Fibroblast of skin of right quadriceps (primary cell): ENCODE measurements around the gene PDE2A.

Experiments
- DNase-seq: peaks from one replicate; pipeline ENCODE4 v3.0.0-alpha.2; 2013

Gene PDE2A

DNA sequence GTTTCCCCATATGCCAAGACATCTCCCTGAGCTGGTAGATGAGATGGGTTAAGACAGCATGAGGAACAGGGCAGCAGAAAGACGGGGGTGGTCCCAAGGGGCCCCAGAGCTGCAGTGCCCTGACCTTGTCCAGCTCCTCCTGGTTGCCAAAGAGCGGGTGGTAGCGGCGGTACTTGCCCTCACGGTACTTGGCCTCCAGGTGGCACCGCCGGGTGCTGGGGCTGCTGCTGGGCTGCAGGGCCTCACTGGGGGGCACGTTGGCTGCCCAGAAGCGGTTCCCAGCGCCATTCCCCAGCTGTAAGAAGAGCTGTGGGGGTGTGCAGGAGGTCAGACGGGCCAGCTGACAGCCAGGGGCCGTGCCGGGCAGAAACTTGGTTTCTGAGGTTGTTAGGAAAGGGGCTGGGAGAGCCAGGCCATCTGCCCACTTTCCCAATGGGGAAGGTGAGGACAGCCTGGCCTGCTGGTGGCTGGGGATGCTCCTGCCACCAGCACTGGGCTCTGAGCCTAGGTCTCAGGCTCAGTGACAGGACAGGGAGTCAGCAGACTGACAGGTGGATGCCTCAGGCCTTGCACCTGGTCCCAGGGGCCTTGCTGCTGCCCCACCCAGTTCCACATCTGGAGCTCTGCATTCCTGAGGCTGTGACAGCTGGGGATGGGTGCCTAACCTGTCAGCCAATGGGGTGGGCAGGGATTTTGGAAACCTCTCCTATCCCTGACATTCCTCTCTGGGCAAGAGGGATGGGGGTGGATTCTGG lies 30.0 kb upstream of the PDE2A start:
- DNase-seq, result no peak

GRCh38 chr11:72703267-72704008 lies 29.2 kb upstream of the PDE2A start:
- DNase-seq, result peak; percentile 74

DNA sequence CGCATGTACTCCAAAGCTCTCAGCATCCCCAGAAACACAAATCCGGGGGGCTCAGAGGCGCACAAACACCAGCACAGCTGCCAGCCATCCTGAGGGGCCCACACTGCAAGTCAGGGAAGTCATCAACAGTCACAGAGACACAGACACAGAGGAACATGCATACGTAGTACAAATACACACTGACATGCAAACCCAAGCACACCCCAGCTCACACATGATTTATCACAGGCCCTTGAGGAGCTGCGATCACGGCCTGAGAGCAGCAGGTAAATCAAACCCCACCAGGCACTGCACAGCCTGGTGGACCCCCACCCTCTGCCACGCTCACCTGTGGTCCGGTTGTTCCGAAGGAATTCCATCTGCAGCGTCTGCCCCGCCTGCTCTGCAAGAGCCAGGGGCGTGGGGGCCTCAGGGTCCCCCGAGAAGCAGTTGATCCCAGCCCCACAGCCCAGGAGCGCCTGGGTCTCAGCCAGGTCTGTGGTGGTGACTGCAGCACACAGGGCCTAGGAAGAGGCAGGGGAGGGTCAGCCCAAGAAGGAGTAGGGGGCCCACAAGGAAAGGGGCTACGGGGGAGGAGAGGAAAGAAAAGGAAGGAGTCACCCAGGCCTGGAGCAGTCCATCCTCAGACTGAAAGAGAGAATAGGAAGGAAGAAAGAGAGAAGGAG lies 28.5 kb upstream of the PDE2A start:
- no peak for DNase-seq

GRCh38 chr11:72702096-72702495 lies 27.9 kb upstream of the PDE2A start:
- DNase-seq, result no peak

GRCh38 chr11:72701466-72701865 lies 27.2 kb upstream of the PDE2A start:
- DNase-seq, result no peak

DNA sequence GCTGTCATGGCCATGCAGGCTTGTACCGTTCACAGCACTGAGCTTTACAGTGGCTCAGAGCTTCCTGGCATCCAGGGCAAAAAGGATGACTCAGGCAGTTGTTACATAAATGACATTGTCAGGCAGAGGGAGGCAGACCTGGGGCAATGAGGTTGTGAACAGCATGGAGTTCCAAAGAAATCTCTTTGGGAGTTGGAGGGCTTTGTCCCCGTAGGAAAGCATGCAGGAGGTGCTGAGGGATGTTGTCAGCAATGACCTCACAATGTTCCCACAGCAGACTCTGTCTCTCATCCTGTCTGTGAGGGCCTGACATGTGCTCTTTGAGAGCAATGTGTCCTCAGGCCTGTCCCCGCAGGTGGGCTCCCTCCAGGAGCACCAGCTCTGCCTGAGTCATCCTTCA lies 25.9 kb upstream of the PDE2A start:
- DNase-seq, result peak; percentile 30

DNA sequence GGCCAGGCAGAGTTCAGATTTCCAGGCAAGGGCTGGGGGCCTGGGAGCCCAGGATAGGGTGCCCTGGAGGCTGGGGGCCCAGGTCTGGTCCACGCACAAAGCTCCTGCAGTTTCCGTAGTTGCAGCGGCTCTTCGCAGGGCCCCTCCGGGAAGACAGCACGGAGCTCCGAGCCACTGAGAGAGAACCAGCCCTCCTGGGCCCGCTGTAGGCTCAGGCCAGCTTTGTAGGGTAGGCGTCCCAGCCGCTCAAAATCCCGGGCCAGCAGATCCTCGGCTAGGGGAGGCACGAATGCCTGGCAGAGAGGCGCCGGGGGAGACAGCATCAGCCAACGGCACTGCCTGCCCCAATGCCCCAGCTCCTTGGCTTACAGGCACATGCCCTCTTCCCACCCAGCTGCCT lies 23.6 kb upstream of the PDE2A start:
- DNase-seq, result no peak

GRCh38 chr11:72696866-72697700 lies 22.9 kb upstream of the PDE2A start:
- no peak for DNase-seq

- no peak for DNase-seq
Observed at GRCh38 chr11:72695354-72695753, 21.1 kb upstream of the PDE2A start.

- no peak for DNase-seq
Observed at GRCh38 chr11:72693271-72693968, 19.2 kb upstream of the PDE2A start.

GRCh38 chr11:72692498-72693237 lies 18.4 kb upstream of the PDE2A start:
- no peak for DNase-seq

DNA sequence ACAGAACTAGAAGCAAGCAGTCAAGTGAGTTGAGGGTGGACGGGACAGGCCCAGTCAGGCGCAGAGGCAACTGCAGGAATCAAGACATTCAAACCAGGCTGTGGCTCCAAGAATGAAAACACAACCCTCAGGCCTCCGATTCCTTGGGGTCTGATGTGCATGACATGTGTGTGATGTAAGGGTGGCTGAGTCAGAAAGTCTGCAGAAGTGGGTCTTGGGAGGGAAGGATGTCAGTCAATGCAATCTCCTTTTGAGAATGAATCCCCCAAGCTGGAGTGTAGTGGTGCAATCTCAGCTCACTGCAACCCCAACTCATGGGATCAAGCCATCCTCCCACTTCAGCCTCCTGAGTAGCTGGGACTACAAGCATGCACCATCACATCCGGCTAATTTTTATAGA lies 15.9 kb upstream of the PDE2A start:
- no peak for DNase-seq

GRCh38 chr11:72688929-72689328 lies 14.7 kb upstream of the PDE2A start:
- no peak for DNase-seq

GRCh38 chr11:72688486-72688885 lies 14.3 kb upstream of the PDE2A start:
- no peak for DNase-seq

- DNase-seq, result no peak
Observed at GRCh38 chr11:72687326-72687725, 13.1 kb upstream of the PDE2A start.

DNA sequence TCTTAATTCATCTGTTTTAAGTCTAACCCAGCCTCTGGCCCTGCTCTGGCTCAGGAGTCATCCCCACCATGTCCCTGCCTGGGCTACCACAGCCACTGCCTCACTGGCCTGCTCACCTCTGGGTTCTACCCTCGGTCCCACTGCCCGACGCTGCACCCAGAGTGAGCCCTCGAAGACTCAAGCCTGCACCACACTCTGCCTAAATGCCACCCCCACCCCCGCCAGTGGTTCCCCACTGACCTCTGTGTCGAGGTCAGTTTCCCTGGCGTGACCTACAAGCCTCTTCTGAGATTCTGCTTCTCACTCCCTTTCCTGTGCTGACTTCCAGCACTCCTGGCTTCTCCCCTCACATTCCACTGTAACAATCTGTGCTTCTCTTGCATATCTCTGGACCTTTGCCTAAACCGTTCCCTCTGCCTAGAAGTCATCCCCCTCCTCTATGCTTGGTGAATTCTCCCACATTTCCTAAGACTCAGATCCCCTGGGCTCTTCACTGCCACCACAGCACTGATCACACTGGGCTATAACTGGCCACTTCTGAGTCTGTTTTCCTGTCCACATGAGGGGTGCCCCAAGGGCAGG lies 12.5 kb upstream of the PDE2A start:
- peak; percentile 51 for DNase-seq

DNA sequence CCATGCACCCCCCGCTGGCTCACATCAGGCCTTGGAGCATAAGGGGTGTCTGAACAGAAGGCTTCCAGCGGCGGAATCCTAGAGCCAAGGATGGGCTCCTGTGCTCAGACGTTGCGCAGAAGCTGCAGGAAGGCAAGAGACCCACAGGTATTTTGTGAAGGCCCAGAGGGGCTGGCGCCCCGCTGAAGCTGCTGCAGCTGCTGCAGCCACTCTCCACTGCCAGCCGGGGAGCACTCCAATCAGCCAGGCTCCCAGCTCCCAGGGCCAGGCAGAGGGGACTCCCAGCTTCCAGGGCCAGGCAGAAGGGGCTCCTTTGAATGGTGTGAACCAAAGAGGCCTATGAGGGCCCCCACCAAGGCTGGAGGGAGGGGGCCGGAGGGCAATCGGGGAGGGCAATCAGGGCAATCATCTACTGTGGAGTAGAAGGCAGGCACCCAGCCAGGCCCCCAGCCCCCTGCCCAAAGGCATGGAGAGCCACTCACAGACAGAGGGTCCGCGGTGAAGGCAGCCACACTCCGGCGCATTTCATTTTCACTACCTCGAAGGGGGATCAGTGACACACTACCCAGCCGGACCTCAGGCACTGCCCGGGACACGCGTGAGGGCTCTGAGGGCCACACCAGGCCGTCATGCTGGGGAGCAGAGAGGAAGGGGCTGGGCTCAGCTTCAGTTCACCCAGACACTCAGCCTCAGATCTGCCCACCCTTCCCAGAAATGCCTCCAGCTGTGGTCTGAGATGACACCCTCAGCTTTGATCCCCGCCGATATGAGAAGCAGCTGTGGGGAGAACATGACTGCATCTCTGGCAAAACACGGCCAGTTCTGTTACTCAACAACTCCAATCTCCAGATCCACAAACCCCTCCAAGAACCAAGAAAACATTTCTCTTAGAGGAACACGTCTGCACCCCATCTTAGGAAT lies 11.6 kb upstream of the PDE2A start:
- DNase-seq, result peak; percentile 54

DNA sequence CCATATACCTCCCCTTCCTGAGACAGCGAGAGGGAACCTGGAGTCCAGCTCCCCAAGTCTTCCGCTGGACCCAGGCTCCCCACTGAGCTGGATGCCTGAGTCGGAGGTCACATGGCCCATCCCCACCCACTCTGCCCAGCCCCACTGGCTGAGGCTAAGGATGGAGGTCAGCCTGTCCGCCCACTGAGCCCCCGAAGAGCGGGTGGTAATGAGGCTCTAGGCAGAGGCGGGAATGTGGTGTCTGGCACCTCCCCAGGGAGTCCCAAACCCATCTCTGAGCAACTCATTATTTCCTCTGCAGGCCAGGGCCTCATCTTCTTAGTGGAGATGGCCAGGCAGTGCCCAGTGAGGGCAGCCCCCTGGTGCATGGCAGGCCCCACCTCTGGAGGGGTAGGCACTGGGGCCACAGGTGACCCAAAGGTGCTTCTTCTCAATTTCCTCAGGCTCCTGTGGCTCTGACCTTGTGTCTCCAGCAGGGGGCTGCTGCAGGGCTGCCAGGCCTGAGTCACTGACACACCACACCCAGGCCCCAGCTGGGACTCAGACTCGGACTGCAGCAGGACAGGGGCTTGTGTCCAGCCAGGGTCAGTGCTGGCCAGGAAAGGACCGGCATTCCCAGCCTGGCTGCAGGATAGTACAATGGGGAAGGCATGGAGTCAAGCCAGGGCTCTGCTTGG lies 10.2 kb upstream of the PDE2A start:
- DNase-seq, result peak; percentile 37

DNA sequence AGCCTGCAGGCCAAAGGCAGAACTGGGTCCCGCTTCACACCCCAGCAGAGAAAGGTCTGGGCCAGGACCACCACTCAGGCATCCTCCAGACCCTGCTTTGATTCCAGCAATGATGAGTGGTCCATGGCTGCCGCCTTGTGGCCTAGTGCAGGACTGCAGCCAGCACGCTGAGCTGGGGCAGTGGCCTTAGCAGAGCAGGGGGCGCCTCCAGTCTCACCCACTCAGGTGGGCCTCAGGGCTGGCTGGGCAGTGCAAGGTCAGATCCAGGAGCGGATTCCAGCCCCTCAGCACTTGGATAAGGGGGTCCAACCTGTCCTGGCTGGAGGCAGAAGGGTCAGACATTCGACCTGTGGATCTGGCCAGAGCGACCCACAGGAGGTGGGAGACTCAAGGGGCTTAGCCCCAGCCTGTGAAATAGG lies 9.6 kb upstream of the PDE2A start:
- no peak for DNase-seq

- DNase-seq, result no peak
Observed at GRCh38 chr11:72682858-72683243, 8.6 kb upstream of the PDE2A start.
